Measurements from ENCODE around the gene RNASE1.

RNASE1 gene

GRCh38 chr14:20797164-20797563 is 5.5 kb downstream of the RNASE1 start:
- Histone ChIP-seq H3K4me3 (ENCODE audit: insufficient read depth, low read depth, low read length, poor library complexity, severe bottlenecking) (no peak overlapping the region), H3K36me3 (ENCODE audit: control insufficient read depth, insufficient read depth, low read length) (no peaks in the 10 kb centered on the region), H3K27me3 (replicated peaks; ENCODE audit: control insufficient read depth, insufficient read depth, low read length, poor library complexity, severe bottlenecking) (peaks cover 8% of the 10 kb centered on the region), H3K27ac (ENCODE audit: insufficient read depth, low read length, poor library complexity, severe bottlenecking) (no peak overlapping the region), H3K9me3 (ENCODE audit: control insufficient read depth, low read length) (no peaks in the 10 kb centered on the region), H3K4me1 (ENCODE audit: control insufficient read depth, insufficient read depth, low read length, poor library complexity, severe bottlenecking) (no peaks in the 10 kb centered on the region)
- DNase-seq = no peak

- no peak for DNase-seq
- Histone ChIP-seq H3K36me3 (ENCODE audit: control insufficient read depth, insufficient read depth, low read length) (no peaks in the 10 kb centered on the region), H3K9me3 (ENCODE audit: control insufficient read depth, low read length) (no peaks in the 10 kb centered on the region), H3K4me3 (ENCODE audit: insufficient read depth, low read depth, low read length, poor library complexity, severe bottlenecking) (no peak overlapping the region), H3K27me3 (replicated peaks; ENCODE audit: control insufficient read depth, insufficient read depth, low read length, poor library complexity, severe bottlenecking) (peaks cover 4% of the 10 kb centered on the region), H3K4me1 (ENCODE audit: control insufficient read depth, insufficient read depth, low read length, poor library complexity, severe bottlenecking) (no peaks in the 10 kb centered on the region), H3K27ac (ENCODE audit: insufficient read depth, low read length, poor library complexity, severe bottlenecking) (no peak overlapping the region)
Observed at GRCh38 chr14:20794644-20795369, 7.8 kb downstream of the RNASE1 start.

- H3K36me3 ChIP-seq (ENCODE audit: control insufficient read depth, insufficient read depth, low read length) = no peaks in the 10 kb centered on the region
- no peak for DNase-seq
- no peaks in the 10 kb centered on the region for H3K27me3 ChIP-seq (replicated peaks; ENCODE audit: control insufficient read depth, insufficient read depth, low read length, poor library complexity, severe bottlenecking)
- no peaks in the 10 kb centered on the region for H3K9me3 ChIP-seq (ENCODE audit: control insufficient read depth, low read length)
- H3K4me1 ChIP-seq (ENCODE audit: control insufficient read depth, insufficient read depth, low read length, poor library complexity, severe bottlenecking) = no peaks in the 10 kb centered on the region
- no peak overlapping the region for H3K27ac ChIP-seq (ENCODE audit: insufficient read depth, low read length, poor library complexity, severe bottlenecking)
- no peak overlapping the region for H3K4me3 ChIP-seq (ENCODE audit: insufficient read depth, low read depth, low read length, poor library complexity, severe bottlenecking)
Observed at GRCh38 chr14:20792556-20792955, 10.1 kb downstream of the RNASE1 start.

GRCh38 chr14:20791597-20791996 is 11.0 kb downstream of the RNASE1 start:
- Histone ChIP-seq H3K27ac (ENCODE audit: insufficient read depth, low read length, poor library complexity, severe bottlenecking) (no peak overlapping the region), H3K27me3 (replicated peaks; ENCODE audit: control insufficient read depth, insufficient read depth, low read length, poor library complexity, severe bottlenecking) (no peaks in the 10 kb centered on the region), H3K36me3 (ENCODE audit: control insufficient read depth, insufficient read depth, low read length) (no peaks in the 10 kb centered on the region), H3K4me3 (ENCODE audit: insufficient read depth, low read depth, low read length, poor library complexity, severe bottlenecking) (no peak overlapping the region), H3K4me1 (ENCODE audit: control insufficient read depth, insufficient read depth, low read length, poor library complexity, severe bottlenecking) (no peaks in the 10 kb centered on the region), H3K9me3 (ENCODE audit: control insufficient read depth, low read length) (no peaks in the 10 kb centered on the region)
- DNase-seq = no peak

GRCh38 chr14:20791187-20791586 is 11.5 kb downstream of the RNASE1 start:
- H3K27me3 ChIP-seq (replicated peaks; ENCODE audit: control insufficient read depth, insufficient read depth, low read length, poor library complexity, severe bottlenecking) = no peaks in the 10 kb centered on the region
- H3K36me3 ChIP-seq (ENCODE audit: control insufficient read depth, insufficient read depth, low read length) = no peaks in the 10 kb centered on the region
- no peaks in the 10 kb centered on the region for H3K9me3 ChIP-seq (ENCODE audit: control insufficient read depth, low read length)
- H3K4me3 ChIP-seq (ENCODE audit: insufficient read depth, low read depth, low read length, poor library complexity, severe bottlenecking) = no peak overlapping the region
- H3K4me1 ChIP-seq (ENCODE audit: control insufficient read depth, insufficient read depth, low read length, poor library complexity, severe bottlenecking) = no peaks in the 10 kb centered on the region
- no peak overlapping the region for H3K27ac ChIP-seq (ENCODE audit: insufficient read depth, low read length, poor library complexity, severe bottlenecking)
- no peak for DNase-seq

GRCh38 chr14:20790464-20791116 is 12.1 kb downstream of the RNASE1 start:
- no peaks in the 10 kb centered on the region for H3K9me3 ChIP-seq (ENCODE audit: control insufficient read depth, low read length)
- no peak overlapping the region for H3K27ac ChIP-seq (ENCODE audit: insufficient read depth, low read length, poor library complexity, severe bottlenecking)
- no peaks in the 10 kb centered on the region for H3K4me1 ChIP-seq (ENCODE audit: control insufficient read depth, insufficient read depth, low read length, poor library complexity, severe bottlenecking)
- no peak for DNase-seq
- no peaks in the 10 kb centered on the region for H3K27me3 ChIP-seq (replicated peaks; ENCODE audit: control insufficient read depth, insufficient read depth, low read length, poor library complexity, severe bottlenecking)
- no peaks in the 10 kb centered on the region for H3K36me3 ChIP-seq (ENCODE audit: control insufficient read depth, insufficient read depth, low read length)
- H3K4me3 ChIP-seq (ENCODE audit: insufficient read depth, low read depth, low read length, poor library complexity, severe bottlenecking) = no peak overlapping the region

GRCh38 chr14:20789230-20789813 is 13.3 kb downstream of the RNASE1 start:
- Histone ChIP-seq H3K4me1 (ENCODE audit: control insufficient read depth, insufficient read depth, low read length, poor library complexity, severe bottlenecking) (no peaks in the 10 kb centered on the region), H3K4me3 (ENCODE audit: insufficient read depth, low read depth, low read length, poor library complexity, severe bottlenecking) (no peak overlapping the region), H3K27me3 (replicated peaks; ENCODE audit: control insufficient read depth, insufficient read depth, low read length, poor library complexity, severe bottlenecking) (no peaks in the 10 kb centered on the region), H3K9me3 (ENCODE audit: control insufficient read depth, low read length) (no peaks in the 10 kb centered on the region), H3K36me3 (ENCODE audit: control insufficient read depth, insufficient read depth, low read length) (no peaks in the 10 kb centered on the region), H3K27ac (ENCODE audit: insufficient read depth, low read length, poor library complexity, severe bottlenecking) (no peak overlapping the region)
- DNase-seq = no peak

- Histone ChIP-seq H3K4me3 (ENCODE audit: insufficient read depth, low read depth, low read length, poor library complexity, severe bottlenecking) (no peak overlapping the region), H3K27me3 (replicated peaks; ENCODE audit: control insufficient read depth, insufficient read depth, low read length, poor library complexity, severe bottlenecking) (no peaks in the 10 kb centered on the region), H3K27ac (ENCODE audit: insufficient read depth, low read length, poor library complexity, severe bottlenecking) (no peak overlapping the region), H3K4me1 (ENCODE audit: control insufficient read depth, insufficient read depth, low read length, poor library complexity, severe bottlenecking) (peaks cover 2% of the 10 kb centered on the region), H3K36me3 (ENCODE audit: control insufficient read depth, insufficient read depth, low read length) (no peaks in the 10 kb centered on the region), H3K9me3 (ENCODE audit: control insufficient read depth, low read length) (no peaks in the 10 kb centered on the region)
- no peak for DNase-seq
Observed at GRCh38 chr14:20787025-20787424, 15.6 kb downstream of the RNASE1 start.

- Histone ChIP-seq H3K9me3 (ENCODE audit: control insufficient read depth, low read length) (no peaks in the 10 kb centered on the region), H3K36me3 (ENCODE audit: control insufficient read depth, insufficient read depth, low read length) (no peaks in the 10 kb centered on the region), H3K27me3 (replicated peaks; ENCODE audit: control insufficient read depth, insufficient read depth, low read length, poor library complexity, severe bottlenecking) (no peaks in the 10 kb centered on the region), H3K4me1 (ENCODE audit: control insufficient read depth, insufficient read depth, low read length, poor library complexity, severe bottlenecking) (peaks cover 15% of the 10 kb centered on the region), H3K4me3 (ENCODE audit: insufficient read depth, low read depth, low read length, poor library complexity, severe bottlenecking) (peak overlapping the region; percentile 36), H3K27ac (ENCODE audit: insufficient read depth, low read length, poor library complexity, severe bottlenecking) (peak overlapping the region; percentile 43)
- DNase-seq = no peak
Observed at GRCh38 chr14:20782280-20782890, 20.3 kb downstream of the RNASE1 start.

GRCh38 chr14:20781803-20782202 is 20.8 kb downstream of the RNASE1 start:
- no peaks in the 10 kb centered on the region for H3K27me3 ChIP-seq (replicated peaks; ENCODE audit: control insufficient read depth, insufficient read depth, low read length, poor library complexity, severe bottlenecking)
- H3K36me3 ChIP-seq (ENCODE audit: control insufficient read depth, insufficient read depth, low read length) = no peaks in the 10 kb centered on the region
- peaks cover 15% of the 10 kb centered on the region for H3K4me1 ChIP-seq (ENCODE audit: control insufficient read depth, insufficient read depth, low read length, poor library complexity, severe bottlenecking)
- H3K9me3 ChIP-seq (ENCODE audit: control insufficient read depth, low read length) = no peaks in the 10 kb centered on the region
- peak overlapping the region; percentile 43 for H3K27ac ChIP-seq (ENCODE audit: insufficient read depth, low read length, poor library complexity, severe bottlenecking)
- H3K4me3 ChIP-seq (ENCODE audit: insufficient read depth, low read depth, low read length, poor library complexity, severe bottlenecking) = peak overlapping the region; percentile 36
- DNase-seq = no peak
